Smooth muscle cell (in vitro differentiated cells): Measurements from ENCODE around the gene OR2AG2. TPM values are rescaled to one million over a fixed set of nuclear protein-coding genes. Genes with fewer than 3 reads are reported as not detected.

Experiments
- DNase-seq: peaks from one replicate; lab custom pipeline; 2025; ENCODE audit not compliant: unreplicated experiment; lab: John Stamatoyannopoulos, UW
- H2AFZ ChIP-seq: fragments of 200-600 bp; sonication (generic); 2 replicates; pipeline ENCODE4 v1.6.0; 2016; ENCODE audit warnings: antibody characterized with exemption, low read depth, mild to moderate bottlenecking
- H3F3A ChIP-seq: fragments of 200-600 bp; sonication (generic); 2 replicates; pipeline ENCODE4 v1.6.0; 2017; ENCODE audit warnings: antibody characterized with exemption, low read depth
- H3K27ac ChIP-seq: fragments of 200-600 bp; sonication (generic); 2 replicates; pipeline ENCODE4 v1.5.1; 2016; ENCODE audit warnings: low read depth, mild to moderate bottlenecking
- H3K27me3 ChIP-seq: fragments of 200-600 bp; sonication (generic); 2 replicates; pipeline ENCODE4 v1.6.1; 2016; ENCODE audit warnings: low read depth, mild to moderate bottlenecking
- H3K36me3 ChIP-seq: fragments of 200-600 bp; sonication (generic); 2 replicates; pipeline ENCODE4 v1.5.1; 2016; ENCODE audit warnings: low read depth
- H3K4me1 ChIP-seq: fragments of 200-600 bp; sonication (generic); 2 replicates; pipeline ENCODE4 v1.5.1; 2016; ENCODE audit warnings: low read depth
- H3K4me2 ChIP-seq: fragments of 200-600 bp; sonication (generic); 2 replicates; pipeline ENCODE4 v1.6.0; 2016; ENCODE audit warnings: mild to moderate bottlenecking
- H3K4me3 ChIP-seq: fragments of 200-600 bp; sonication (generic); 2 replicates; pipeline ENCODE4 v1.5.1; 2016; ENCODE audit warnings: mild to moderate bottlenecking
- H3K79me2 ChIP-seq: fragments of 200-600 bp; sonication (generic); 2 replicates; pipeline ENCODE4 v1.6.0; 2016; ENCODE audit warnings: low read depth, mild to moderate bottlenecking
- H3K9ac ChIP-seq: fragments of 200-600 bp; sonication (generic); 2 replicates; pipeline ENCODE4 v1.6.0; 2016; ENCODE audit warnings: low read depth
- H3K9me3 ChIP-seq: fragments of 200-600 bp; sonication (generic); replicated peaks from 2 replicates; pipeline ENCODE4 v1.5.1; 2016; ENCODE audit warnings: low read depth
- H4K20me1 ChIP-seq: fragments of 200-600 bp; sonication (generic); 2 replicates; pipeline ENCODE4 v1.6.0; 2016; ENCODE audit warnings: low read depth
- WGBS: methylation state at CpG from one replicate; pipeline ENCODE4 v1.1.7; 2016; ENCODE audit warnings: low lambda C conversion rate; 5-methylcytosine and 5-hydroxymethylcytosine counted together
- polyA plus RNA-seq: library from polyadenylated mRNA; unstranded; fragments of >200 nt; fragmentation: Nextera tagmentation; extraction: Ambion mirVana; gene quantifications from 2 replicates; pipeline ENCODE4 v1.2.1, GENCODE V29; 2016
- total RNA-seq: library from RNA; depleted of rRNA; stranded (reverse); fragments of >200 nt; gene quantifications from 2 replicates; pipeline ENCODE4 v1.2.3, GENCODE V29; 2014
- TF ChIP-seq, protein P1 (sequence below): fragments of 200-600 bp; sonication (generic); IDR thresholded peaks from 2 replicates; pipeline ENCODE4 v1.5.1; 2017; ENCODE audit warnings: borderline replicate concordance, mild to moderate bottlenecking, antibody characterized with exemption; ENCODE audit not compliant: insufficient read depth, poor library complexity, severe bottlenecking

OR2AG2 gene
- total and polyA plus RNA-seq, 2 experiments from 2014 or later, result 0.13 to 0.23 TPM

DNA sequence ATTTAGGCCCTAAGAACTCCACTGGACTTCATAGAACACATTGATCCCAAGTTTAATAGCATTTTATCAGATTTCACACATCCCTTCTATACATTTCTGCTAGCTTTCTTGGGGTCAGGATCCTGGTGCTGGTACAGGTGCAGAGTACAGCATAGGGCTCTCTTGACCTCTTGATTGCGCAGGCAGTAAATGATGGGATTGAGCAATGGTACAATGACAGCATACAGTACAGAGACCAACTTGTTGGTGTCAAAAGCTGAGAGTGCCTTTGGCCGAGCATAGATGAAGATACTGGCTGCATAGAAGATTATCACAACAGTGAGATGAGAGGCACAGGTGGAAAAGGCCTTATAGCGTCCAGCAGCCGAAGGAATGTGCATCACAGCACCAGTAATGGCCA, 22.9 kb upstream of the OR2AG2 start:
- Histone ChIP-seq H2AFZ (no peak overlapping the region), H3K79me2 (no peaks in the 10 kb centered on the region), H3K9ac (no peak overlapping the region), H3K4me1 (no peaks in the 10 kb centered on the region), H3K36me3 (no peaks in the 10 kb centered on the region), H4K20me1 (no peaks in the 10 kb centered on the region), H3K27ac (no peak overlapping the region), H3F3A (no peaks in the 10 kb centered on the region), H3K9me3 (no peaks in the 10 kb centered on the region), H3K27me3 (no peaks in the 10 kb centered on the region), H3K4me2 (no peak overlapping the region), H3K4me3 (no peak overlapping the region)
- DNase-seq, result no peak
- TF ChIP-seq, protein P1, sequence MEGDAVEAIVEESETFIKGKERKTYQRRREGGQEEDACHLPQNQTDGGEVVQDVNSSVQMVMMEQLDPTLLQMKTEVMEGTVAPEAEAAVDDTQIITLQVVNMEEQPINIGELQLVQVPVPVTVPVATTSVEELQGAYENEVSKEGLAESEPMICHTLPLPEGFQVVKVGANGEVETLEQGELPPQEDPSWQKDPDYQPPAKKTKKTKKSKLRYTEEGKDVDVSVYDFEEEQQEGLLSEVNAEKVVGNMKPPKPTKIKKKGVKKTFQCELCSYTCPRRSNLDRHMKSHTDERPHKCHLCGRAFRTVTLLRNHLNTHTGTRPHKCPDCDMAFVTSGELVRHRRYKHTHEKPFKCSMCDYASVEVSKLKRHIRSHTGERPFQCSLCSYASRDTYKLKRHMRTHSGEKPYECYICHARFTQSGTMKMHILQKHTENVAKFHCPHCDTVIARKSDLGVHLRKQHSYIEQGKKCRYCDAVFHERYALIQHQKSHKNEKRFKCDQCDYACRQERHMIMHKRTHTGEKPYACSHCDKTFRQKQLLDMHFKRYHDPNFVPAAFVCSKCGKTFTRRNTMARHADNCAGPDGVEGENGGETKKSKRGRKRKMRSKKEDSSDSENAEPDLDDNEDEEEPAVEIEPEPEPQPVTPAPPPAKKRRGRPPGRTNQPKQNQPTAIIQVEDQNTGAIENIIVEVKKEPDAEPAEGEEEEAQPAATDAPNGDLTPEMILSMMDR, result no peak
- 87% methylated on average over 4 of the region's 4 CpGs for WGBS

DNA sequence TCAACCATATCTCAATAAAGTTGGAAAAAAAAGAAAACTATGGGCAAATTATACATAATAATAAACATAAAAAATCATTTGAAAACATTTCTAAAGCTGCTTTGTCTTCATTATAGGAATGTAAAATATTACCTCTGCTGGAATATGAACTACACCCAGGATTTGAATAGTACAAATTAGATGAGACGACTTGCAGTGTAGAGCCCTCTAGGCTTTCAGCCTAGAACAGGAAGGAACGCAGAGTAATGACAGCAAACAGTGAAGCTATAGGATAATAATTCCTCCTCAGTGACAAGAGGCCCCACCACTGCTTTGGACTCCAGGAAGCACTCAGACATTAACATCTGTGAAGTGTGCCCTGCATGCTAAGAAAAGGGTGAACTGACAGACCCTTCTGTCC, 18.8 kb upstream of the OR2AG2 start:
- Histone ChIP-seq H3K4me1 (no peaks in the 10 kb centered on the region), H3F3A (no peaks in the 10 kb centered on the region), H3K36me3 (no peaks in the 10 kb centered on the region), H3K9me3 (no peaks in the 10 kb centered on the region), H3K9ac (no peak overlapping the region), H3K4me3 (no peak overlapping the region), H3K27ac (no peak overlapping the region), H3K79me2 (no peaks in the 10 kb centered on the region), H3K27me3 (no peaks in the 10 kb centered on the region), H3K4me2 (no peak overlapping the region), H2AFZ (no peak overlapping the region), H4K20me1 (no peaks in the 10 kb centered on the region)
- TF ChIP-seq, protein P1, result no peak
- no peak for DNase-seq
- 85% methylated on average over 2 of the region's 2 CpGs for WGBS

DNA sequence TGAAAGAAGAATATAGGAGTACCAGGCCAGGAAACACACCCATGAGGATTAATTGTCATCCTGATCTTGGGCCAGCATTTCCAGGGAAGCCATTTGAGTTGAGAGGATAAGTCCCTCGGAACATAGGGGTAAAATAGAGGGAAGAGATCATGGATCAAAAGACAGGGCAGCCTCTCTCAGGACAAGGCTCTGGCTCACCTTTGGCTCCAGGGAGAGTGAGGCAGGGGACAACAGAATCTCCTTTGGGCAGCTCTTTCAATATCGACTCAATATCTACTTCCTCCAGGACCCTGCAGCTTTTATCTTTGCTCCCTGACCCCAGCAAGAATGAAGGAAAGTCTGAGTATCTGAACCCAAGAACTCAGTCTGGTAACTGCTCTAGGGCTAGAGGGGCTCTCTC, 10.9 kb upstream of the OR2AG2 start, which contains the start of gene OR2AG1:
OR2AG1 (plus strand) TSS at position 301 of the 400 bp plus-strand sequence. CDS start 2,018 bp downstream, outside the sequence.
- H3K4me1 ChIP-seq, result no peaks in the 10 kb centered on the region
- H3K4me2 ChIP-seq, result no peak within 1 kb of the TSS
- H3K27ac ChIP-seq, result no peak within 1 kb of the TSS
- no peaks in the 10 kb centered on the region for H3K27me3 ChIP-seq
- no peak within 1 kb of the TSS for H3K9ac ChIP-seq
- no peaks in the 10 kb centered on the region for H3K79me2 ChIP-seq
- 95% methylated on average over 2 of the region's 2 CpGs for WGBS
- H3K4me3 ChIP-seq, result no peak within 1 kb of the TSS
- no peaks in the 10 kb centered on the region for H4K20me1 ChIP-seq
- H2AFZ ChIP-seq, result no peak within 1 kb of the TSS
- no peak for DNase-seq
- TF ChIP-seq, protein P1, result no peak
- no peaks in the 10 kb centered on the region for H3F3A ChIP-seq
- H3K36me3 ChIP-seq, result no peaks in the 10 kb centered on the region
- no peaks in the 10 kb centered on the region for H3K9me3 ChIP-seq

DNA sequence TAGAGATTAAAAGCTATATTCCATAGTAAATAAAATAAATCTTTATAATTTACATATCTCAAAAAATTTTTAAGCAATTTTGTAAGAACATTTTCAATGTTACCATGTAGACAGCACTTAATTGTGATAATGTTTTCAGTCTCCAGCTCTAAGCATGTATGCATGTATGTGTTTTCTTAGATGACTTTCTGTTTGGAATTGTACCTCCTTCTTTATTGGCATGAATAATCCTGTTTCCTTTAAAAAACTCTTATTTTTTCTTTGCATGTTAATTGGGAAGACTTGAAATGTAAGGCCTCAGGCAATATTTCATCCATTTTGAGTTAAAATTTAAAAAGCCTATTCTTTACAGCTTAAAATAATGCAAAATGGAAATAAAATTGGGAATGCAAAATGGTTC, 9.1 kb upstream of the OR2AG2 start:
- H3K27ac ChIP-seq, result no peak overlapping the region
- H4K20me1 ChIP-seq, result no peaks in the 10 kb centered on the region
- H3K4me1 ChIP-seq, result no peaks in the 10 kb centered on the region
- no peak for DNase-seq
- no peaks in the 10 kb centered on the region for H3K79me2 ChIP-seq
- H3K9ac ChIP-seq, result no peak overlapping the region
- H3K4me3 ChIP-seq, result no peak overlapping the region
- TF ChIP-seq, protein P1, result no peak
- H3K9me3 ChIP-seq, result no peaks in the 10 kb centered on the region
- H3K4me2 ChIP-seq, result no peak overlapping the region
- no peaks in the 10 kb centered on the region for H3F3A ChIP-seq
- no peak overlapping the region for H2AFZ ChIP-seq
- H3K36me3 ChIP-seq, result no peaks in the 10 kb centered on the region
- H3K27me3 ChIP-seq, result no peaks in the 10 kb centered on the region
